LNCaP clone FGC (cell line): ENCODE results near the gene PPIF.

Experiments
- DNase-seq: peaks from one replicate; pipeline ENCODE4 v3.0.0-alpha.2; 2011; ENCODE audit warnings: low read depth
- H3K4me3 ChIP-seq: 2 replicates; pipeline ENCODE4 v1.5.1; 2011; ENCODE audit warnings: mild to moderate bottlenecking, low read depth, low read length, control low read depth
- CTCF ChIP-seq: IDR thresholded peaks from 2 replicates; pipeline ENCODE4 v1.5.1; 2012; ENCODE audit warnings: mild to moderate bottlenecking; ENCODE audit not compliant: control insufficient read depth, insufficient read depth; ENCODE audit errors: extremely low read depth

Gene PPIF

GRCh38 chr10:79393221-79393923, 46.1 kb downstream of the PPIF start:
- no peak for DNase-seq
- no peak for TF ChIP-seq CTCF
- no peak overlapping the region for H3K4me3 ChIP-seq

- TF ChIP-seq CTCF, result no peak
- DNase-seq, result no peak
- H3K4me3 ChIP-seq, result no peak overlapping the region
Measured at GRCh38 chr10:79393924-79394610, 46.8 kb downstream of the PPIF start.

GRCh38 chr10:79394664-79395063, 47.4 kb downstream of the PPIF start:
- TF ChIP-seq CTCF, result no peak
- H3K4me3 ChIP-seq, result no peak overlapping the region
- DNase-seq, result no peak

- no peak for TF ChIP-seq CTCF
- DNase-seq, result no peak
- no peak overlapping the region for H3K4me3 ChIP-seq
Measured at GRCh38 chr10:79396520-79396919, 49.3 kb downstream of the PPIF start.

- no peak overlapping the region for H3K4me3 ChIP-seq
- TF ChIP-seq CTCF, result no peak
- no peak for DNase-seq
Measured at GRCh38 chr10:79397051-79397450, 49.8 kb downstream of the PPIF start.

GRCh38 chr10:79397575-79398303, 50.5 kb downstream of the PPIF start:
- no peak overlapping the region for H3K4me3 ChIP-seq
- no peak for DNase-seq
- TF ChIP-seq CTCF, result no peak

GRCh38 chr10:79398642-79399041, 51.4 kb downstream of the PPIF start:
- TF ChIP-seq CTCF, result no peak
- H3K4me3 ChIP-seq, result no peak overlapping the region
- DNase-seq, result no peak
